Trophoblast cell (in vitro differentiated cells and primary cell): ENCODE data around the gene CTAG1A.

Experiments used
- DNase-seq, 2 donors: peaks; one replicate each; pipeline ENCODE4 v3.0.0-alpha.2; 2016
- H2AFZ ChIP-seq: 2 replicates; pipeline ENCODE4 v1.6.1; 2013; ENCODE audit warnings: low read length, moderate library complexity, mild to moderate bottlenecking; ENCODE audit not compliant: insufficient read depth, poor library complexity
- H2AK5ac ChIP-seq: 2 replicates; pipeline ENCODE4 v1.6.1; 2013; ENCODE audit warnings: mild to moderate bottlenecking, low read length
- H2BK120ac ChIP-seq: 2 replicates; pipeline ENCODE4 v1.6.1; 2013; ENCODE audit warnings: low read length, mild to moderate bottlenecking, moderate library complexity; ENCODE audit not compliant: insufficient read depth, poor library complexity
- H2BK12ac ChIP-seq: 2 replicates; pipeline ENCODE4 v1.6.1; 2013; ENCODE audit warnings: mild to moderate bottlenecking, low read length, moderate library complexity
- H2BK5ac ChIP-seq: 2 replicates; pipeline ENCODE4 v1.6.1; 2013; ENCODE audit warnings: low read length, low read depth, moderate library complexity, mild to moderate bottlenecking; ENCODE audit not compliant: poor library complexity
- H3K14ac ChIP-seq: 2 replicates; pipeline ENCODE4 v1.6.1; 2013; ENCODE audit warnings: mild to moderate bottlenecking, low read length
- H3K18ac ChIP-seq: 2 replicates; pipeline ENCODE4 v1.6.1; 2013; ENCODE audit warnings: mild to moderate bottlenecking, low read length
- H3K23ac ChIP-seq: 2 replicates; pipeline ENCODE4 v1.6.1; 2013; ENCODE audit warnings: low read length
- H3K27ac ChIP-seq: 2 replicates; pipeline ENCODE4 v1.5.1; 2013; ENCODE audit warnings: low read depth, mild to moderate bottlenecking, inconsistent platforms, low read length, moderate library complexity
- H3K27me3 ChIP-seq: 2 replicates; pipeline ENCODE4 v1.6.1; 2013; ENCODE audit warnings: inconsistent platforms, mild to moderate bottlenecking, low read length, moderate library complexity; ENCODE audit not compliant: insufficient read depth
- H3K36me3 ChIP-seq, 2 experiments: 1 replicate in 1 of 2; 2 replicates in 1 of 2; pipeline ENCODE4 v1.6.1; 2013; ENCODE audit warnings: low read length in 2 of 2, mild to moderate bottlenecking in 2 of 2, moderate library complexity in 1 of 2; ENCODE audit not compliant: insufficient read depth in 2 of 2, control insufficient read depth in 1 of 2
- H3K4ac ChIP-seq: 2 replicates; pipeline ENCODE4 v1.6.1; 2013; ENCODE audit warnings: low read depth, mild to moderate bottlenecking, low read length, moderate library complexity
- H3K4me1 ChIP-seq, 2 experiments: 1 replicate in 1 of 2; 2 replicates in 1 of 2; pipeline ENCODE4 v1.6.1; 2013; ENCODE audit warnings: low read length in 2 of 2, mild to moderate bottlenecking in 2 of 2, moderate library complexity in 1 of 2; ENCODE audit not compliant: insufficient read depth in 2 of 2, control insufficient read depth in 1 of 2
- H3K4me2 ChIP-seq: 2 replicates; pipeline ENCODE4 v1.6.1; 2013; ENCODE audit warnings: inconsistent platforms, mild to moderate bottlenecking, low read length, moderate library complexity
- H3K4me3 ChIP-seq: 2 replicates; pipeline ENCODE4 v1.5.1; 2013; ENCODE audit warnings: mild to moderate bottlenecking, low read depth, low read length, inconsistent platforms
- H3K79me1 ChIP-seq: one replicate; pipeline ENCODE4 v1.6.1; 2013; ENCODE audit warnings: low read length
- H3K79me2 ChIP-seq: 2 replicates; pipeline ENCODE4 v1.6.1; 2013; ENCODE audit warnings: low read length, mild to moderate bottlenecking; ENCODE audit not compliant: control insufficient read depth, insufficient read depth, poor library complexity
- H3K9ac ChIP-seq: 2 replicates; pipeline ENCODE4 v1.6.1; 2013; ENCODE audit warnings: mild to moderate bottlenecking, low read length
- H3K9me3 ChIP-seq: 2 replicates; pipeline ENCODE4 v1.6.1; 2013; ENCODE audit warnings: low read depth, mild to moderate bottlenecking, control low read depth, inconsistent platforms, low read length; ENCODE audit not compliant: insufficient read depth
- H4K12ac ChIP-seq: 2 replicates; pipeline ENCODE4 v1.6.1; 2013; ENCODE audit warnings: low read depth, mild to moderate bottlenecking, low read length, moderate library complexity
- H4K8ac ChIP-seq: 2 replicates; pipeline ENCODE4 v1.6.1; 2013; ENCODE audit warnings: low read depth, mild to moderate bottlenecking, low read length, moderate library complexity
- H4K91ac ChIP-seq: one replicate; pipeline ENCODE4 v1.6.1; 2013; ENCODE audit warnings: low read depth, mild to moderate bottlenecking, low read length, moderate library complexity
- WGBS: extraction: QIAGEN DNeasy Blood & Tissue Kit; methylation state at CpG from one replicate; pipeline ENCODE4 v1.1.7; 2013; ENCODE audit warnings: missing lambda C conversion rate; ENCODE audit not compliant: insufficient read length, insufficient coverage; ENCODE audit errors: extremely low coverage; 5-methylcytosine and 5-hydroxymethylcytosine counted together

The CTAG1A gene

DNA sequence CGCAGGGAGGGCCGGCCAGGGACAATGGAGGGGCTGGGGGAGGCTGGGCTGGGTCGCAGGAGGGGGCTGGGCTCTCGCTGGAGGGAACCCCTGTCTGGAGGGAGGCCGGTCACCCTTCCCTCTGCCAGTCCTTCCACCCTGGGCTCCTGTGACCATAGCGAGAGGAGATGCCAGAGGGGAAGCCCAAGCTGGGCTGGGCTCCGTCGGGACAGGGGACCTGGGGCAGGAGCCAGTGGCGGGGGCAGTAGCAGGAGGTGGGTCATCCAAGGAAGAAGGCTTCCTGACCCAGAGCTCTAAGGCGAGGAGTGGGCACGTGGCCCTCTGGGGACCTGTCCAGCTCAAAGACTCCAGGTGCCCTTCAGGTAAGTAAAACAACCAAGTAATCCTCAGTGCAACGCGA lies 17.3 kb downstream of the CTAG1A start:
- no peaks in the 10 kb centered on the region for H3K4me1 ChIP-seq
- H3K36me3 ChIP-seq: no peaks in the 10 kb centered on the region
- H4K12ac ChIP-seq: no peak overlapping the region
- H2BK5ac ChIP-seq: no peak overlapping the region
- WGBS: no CpG with 5 or more reads among the region's 13 CpGs
- no peak overlapping the region for H3K4me3 ChIP-seq
- H3K9me3 ChIP-seq: peaks cover 12% of the 10 kb centered on the region
- no peak overlapping the region for H3K18ac ChIP-seq
- no peak overlapping the region for H3K4me2 ChIP-seq
- no peak overlapping the region for H2BK120ac ChIP-seq
- no peak overlapping the region for H4K8ac ChIP-seq
- no peak overlapping the region for H2AFZ ChIP-seq
- H3K4ac ChIP-seq: no peak overlapping the region
- H3K14ac ChIP-seq: no peak overlapping the region
- H2AK5ac ChIP-seq: no peak overlapping the region
- no peaks in the 10 kb centered on the region for H3K27me3 ChIP-seq
- H3K9ac ChIP-seq: no peak overlapping the region
- no peak for DNase-seq
- H4K91ac ChIP-seq: no peak overlapping the region
- H3K23ac ChIP-seq: no peak overlapping the region
- no peak overlapping the region for H2BK12ac ChIP-seq
- H3K79me2 ChIP-seq: no peaks in the 10 kb centered on the region
- no peaks in the 10 kb centered on the region for H3K79me1 ChIP-seq
- H3K27ac ChIP-seq: no peak overlapping the region

DNA sequence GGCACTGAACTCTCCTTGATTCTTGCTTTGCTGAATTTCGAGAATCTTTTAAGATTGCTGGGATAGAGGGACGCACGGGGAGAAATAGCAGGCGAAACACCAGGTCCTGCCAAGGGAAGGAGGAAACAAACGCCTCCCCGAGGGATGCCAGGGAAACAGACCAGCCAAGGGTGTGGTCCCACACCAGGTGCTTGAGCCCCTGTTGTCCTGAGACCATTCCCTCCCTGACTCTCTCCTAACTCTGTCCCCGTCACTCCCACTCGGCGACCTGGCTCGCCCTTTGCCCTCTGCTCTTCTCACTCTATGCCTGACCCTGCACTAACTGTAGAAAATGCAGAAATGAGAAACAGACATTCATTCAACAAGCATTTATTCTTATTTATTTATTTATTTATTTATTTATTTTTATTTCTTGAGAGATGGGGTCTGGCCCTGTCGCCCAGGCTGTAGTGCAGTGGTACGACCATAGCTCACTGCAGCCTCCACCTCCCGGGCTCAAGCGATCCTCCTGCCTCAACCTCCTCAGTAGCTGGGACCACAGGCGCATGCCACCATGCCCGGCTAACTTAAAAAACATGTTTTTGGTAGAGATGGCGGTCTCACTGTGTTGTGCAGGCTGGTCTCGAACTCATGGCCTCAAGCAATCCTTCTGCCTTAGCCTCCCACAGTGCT lies 18.0 kb downstream of the CTAG1A start:
- no peak for DNase-seq
- H2BK12ac ChIP-seq: no peak overlapping the region
- H4K8ac ChIP-seq: no peak overlapping the region

GRCh38 chrX:154603438-154604430 lies 18.8 kb downstream of the CTAG1A start:
- Histone ChIP-seq H3K27ac (no peak overlapping the region), H3K18ac (no peak overlapping the region), H3K4me2 (no peak overlapping the region), H3K27me3 (no peaks in the 10 kb centered on the region), H2BK120ac (no peak overlapping the region), H3K79me1 (no peaks in the 10 kb centered on the region), H3K9me3 (peaks cover 11% of the 10 kb centered on the region), H4K8ac (no peak overlapping the region), H3K36me3 (no peaks in the 10 kb centered on the region), H3K4me3 (no peak overlapping the region), H3K4ac (no peak overlapping the region), H2BK12ac (no peak overlapping the region), H4K91ac (no peak overlapping the region), H2AFZ (no peak overlapping the region), H3K9ac (no peak overlapping the region), H3K4me1 (no peaks in the 10 kb centered on the region), H2AK5ac (no peak overlapping the region), H4K12ac (no peak overlapping the region), H3K14ac (no peak overlapping the region), H2BK5ac (no peak overlapping the region), H3K79me2 (no peaks in the 10 kb centered on the region), H3K23ac (no peak overlapping the region)
- no CpG with 5 or more reads among the region's 13 CpGs for WGBS
- no peak for DNase-seq

More for the DNA sequence above, 18.0 kb downstream of the CTAG1A start:
- H3K23ac ChIP-seq: no peak overlapping the region
- H3K79me2 ChIP-seq: no peaks in the 10 kb centered on the region
- no peak overlapping the region for H2BK120ac ChIP-seq
- H3K79me1 ChIP-seq: no peaks in the 10 kb centered on the region
- no peak overlapping the region for H2BK5ac ChIP-seq
- H3K4me1 ChIP-seq: no peaks in the 10 kb centered on the region
- no peaks in the 10 kb centered on the region for H3K36me3 ChIP-seq
- no peak overlapping the region for H3K4me3 ChIP-seq
- no peak overlapping the region for H3K18ac ChIP-seq
- peaks cover 12% of the 10 kb centered on the region for H3K9me3 ChIP-seq
- WGBS: no CpG with 5 or more reads among the region's 18 CpGs
- no peak overlapping the region for H3K4me2 ChIP-seq
- H2AFZ ChIP-seq: no peak overlapping the region
- H3K14ac ChIP-seq: no peak overlapping the region
- H3K9ac ChIP-seq: no peak overlapping the region
- H3K4ac ChIP-seq: no peak overlapping the region
- no peak overlapping the region for H2AK5ac ChIP-seq
- H4K12ac ChIP-seq: no peak overlapping the region
- no peak overlapping the region for H3K27ac ChIP-seq
- H3K27me3 ChIP-seq: no peaks in the 10 kb centered on the region
- H4K91ac ChIP-seq: no peak overlapping the region

DNA sequence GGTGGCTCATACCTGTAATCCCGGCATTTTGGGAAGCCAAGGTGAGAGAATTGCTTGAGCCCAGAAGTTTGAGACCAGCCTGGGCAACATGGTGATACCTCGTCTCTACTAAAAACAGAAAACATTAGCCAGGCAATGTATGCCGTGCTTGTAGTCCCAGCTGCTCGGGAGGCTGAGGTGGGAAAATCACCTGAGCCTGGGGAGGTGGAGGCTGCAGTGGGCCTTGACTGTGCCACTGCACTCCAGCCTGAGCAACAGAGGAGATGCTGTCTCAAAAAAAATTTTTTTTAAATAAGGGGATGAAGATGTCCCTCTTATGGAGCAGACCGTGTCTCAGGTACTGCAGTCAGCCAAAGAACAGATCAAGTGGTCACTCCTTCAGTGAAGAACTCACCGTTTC lies 20.6 kb downstream of the CTAG1A start:
- no peak overlapping the region for H3K4me3 ChIP-seq
- no peak overlapping the region for H3K4me2 ChIP-seq
- H3K27ac ChIP-seq: no peak overlapping the region
- H3K79me1 ChIP-seq: no peaks in the 10 kb centered on the region
- no peak overlapping the region for H2AFZ ChIP-seq
- no peaks in the 10 kb centered on the region for H3K4me1 ChIP-seq
- H4K8ac ChIP-seq: no peak overlapping the region
- no peak overlapping the region for H4K91ac ChIP-seq
- H3K36me3 ChIP-seq: no peaks in the 10 kb centered on the region
- H3K18ac ChIP-seq: no peak overlapping the region
- no peak for DNase-seq
- H4K12ac ChIP-seq: no peak overlapping the region
- no peak overlapping the region for H2AK5ac ChIP-seq
- no peaks in the 10 kb centered on the region for H3K27me3 ChIP-seq
- H3K79me2 ChIP-seq: no peaks in the 10 kb centered on the region
- WGBS: no CpG with 5 or more reads among the region's 6 CpGs
- no peak overlapping the region for H2BK12ac ChIP-seq
- no peaks in the 10 kb centered on the region for H3K9me3 ChIP-seq
- no peak overlapping the region for H3K14ac ChIP-seq
- H3K4ac ChIP-seq: no peak overlapping the region
- no peak overlapping the region for H3K9ac ChIP-seq
- H2BK120ac ChIP-seq: no peak overlapping the region
- no peak overlapping the region for H3K23ac ChIP-seq
- no peak overlapping the region for H2BK5ac ChIP-seq
